DOHH2 (cell line): Measurements from ENCODE around the gene SNRNP25.

Source experiments
- H3F3A ChIP-seq: fragments of 200-600 bp; sonication (generic), shearing (Covaris generic); 2 replicates; pipeline ENCODE4 v1.6.0; 2016; ENCODE audit warnings: antibody characterized with exemption, mild to moderate bottlenecking; ENCODE audit not compliant: control insufficient read depth, insufficient read depth
- H3K27ac ChIP-seq: fragments of 200-600 bp; sonication (generic); 2 replicates; pipeline ENCODE4 v1.5.1; 2014; ENCODE audit warnings: low read depth, mild to moderate bottlenecking, low read length, moderate library complexity
- H3K27me3 ChIP-seq: fragments of 200-600 bp; sonication (generic); 2 replicates; pipeline ENCODE4 v1.6.1; 2014; ENCODE audit warnings: mild to moderate bottlenecking, low read length, mixed read lengths; ENCODE audit not compliant: control insufficient read depth
- H3K36me3 ChIP-seq: fragments of 200-600 bp; sonication (generic); 2 replicates; pipeline ENCODE4 v1.6.1; 2014; ENCODE audit warnings: mild to moderate bottlenecking, low read length, moderate library complexity, mixed read lengths; ENCODE audit not compliant: control insufficient read depth
- H3K4me1 ChIP-seq: fragments of 200-600 bp; sonication (generic); 2 replicates; pipeline ENCODE4 v1.6.1; 2014; ENCODE audit warnings: mild to moderate bottlenecking, low read length, mixed read lengths; ENCODE audit not compliant: control insufficient read depth
- H3K4me2 ChIP-seq: fragments of 200-600 bp; sonication (generic); 2 replicates; pipeline ENCODE4 v1.6.0; 2014; ENCODE audit warnings: mild to moderate bottlenecking, low read length, moderate library complexity
- H3K4me3 ChIP-seq: fragments of 200-600 bp; sonication (generic); 2 replicates; pipeline ENCODE4 v1.5.1; 2014; ENCODE audit warnings: mild to moderate bottlenecking, low read length, mixed read lengths
- H3K79me2 ChIP-seq: fragments of 200-600 bp; sonication (generic); 2 replicates; pipeline ENCODE4 v1.6.1; 2014; ENCODE audit warnings: mild to moderate bottlenecking, low read length, mixed read lengths; ENCODE audit not compliant: control insufficient read depth
- H3K9me2 ChIP-seq: fragments of 200-600 bp; sonication (generic); replicated peaks from 2 replicates; pipeline ENCODE4 v1.6.1; 2014; ENCODE audit warnings: mild to moderate bottlenecking, low read length, mixed read lengths; ENCODE audit not compliant: control insufficient read depth
- H3K9me3 ChIP-seq: fragments of 200-600 bp; sonication (generic); 2 replicates; pipeline ENCODE4 v1.6.1; 2014; ENCODE audit warnings: antibody characterized with exemption, low read length, mixed read lengths; ENCODE audit not compliant: control insufficient read depth, insufficient read depth
- H4K20me1 ChIP-seq: fragments of 200-600 bp; sonication (generic); 2 replicates; pipeline ENCODE4 v1.6.0; 2014; ENCODE audit warnings: low read depth, mild to moderate bottlenecking, antibody characterized with exemption, low read length, moderate library complexity; ENCODE audit not compliant: control insufficient read depth, insufficient read depth
- CTCF ChIP-seq: fragments of 200-600 bp; sonication (generic); IDR thresholded peaks from one replicate; pipeline ENCODE4 v1.5.1; 2014; ENCODE audit warnings: antibody characterized with exemption, mild to moderate bottlenecking, low read depth, low read length; ENCODE audit not compliant: poor library complexity, severe bottlenecking
- EZH2phosphoT487 ChIP-seq: fragments of 200-600 bp; sonication (generic); IDR thresholded peaks from 2 replicates; pipeline ENCODE4 v1.6.1; 2017; ENCODE audit warnings: borderline replicate concordance, mild to moderate bottlenecking, antibody characterized with exemption, low read length, moderate library complexity, mixed read lengths

Gene SNRNP25

GRCh38 chr16:60929-61878 is 7.6 kb downstream of the SNRNP25 start:
- Histone ChIP-seq H3K4me3 (no peak overlapping the region), H3F3A (no peaks in the 10 kb centered on the region), H3K79me2 (no peaks in the 10 kb centered on the region), H4K20me1 (no peaks in the 10 kb centered on the region), H3K9me2 (no peaks in the 10 kb centered on the region), H3K36me3 (peaks cover 30% of the 10 kb centered on the region), H3K27me3 (no peaks in the 10 kb centered on the region), H3K4me1 (no peaks in the 10 kb centered on the region), H3K9me3 (no peaks in the 10 kb centered on the region), H3K4me2 (no peak overlapping the region), H3K27ac (no peak overlapping the region)
- TF ChIP-seq EZH2phosphoT487 (no peak), CTCF (no peak)

DNA sequence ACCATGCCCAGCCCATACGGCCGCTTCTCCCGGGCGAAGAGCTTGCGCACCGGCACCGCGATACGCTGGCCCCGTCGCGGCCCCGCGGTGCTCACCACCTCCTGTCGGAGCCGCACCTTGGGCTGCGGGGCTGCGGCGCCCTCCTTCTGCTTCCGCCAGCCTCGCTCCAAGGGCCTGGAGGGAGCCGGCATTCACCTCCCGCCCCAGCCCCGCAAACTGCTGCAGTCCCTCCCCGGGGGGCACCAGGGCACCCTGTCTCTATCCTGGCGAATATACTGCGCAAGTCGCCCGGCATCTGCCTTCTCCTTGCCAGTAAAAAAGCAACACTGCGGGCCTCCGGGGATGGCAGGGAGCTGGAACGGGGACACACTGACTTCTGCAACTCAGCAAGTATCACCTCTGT is 8.3 kb downstream of the SNRNP25 start:
- no peak overlapping the region for H3K4me2 ChIP-seq
- no peaks in the 10 kb centered on the region for H3K4me1 ChIP-seq
- no peaks in the 10 kb centered on the region for H4K20me1 ChIP-seq
- no peaks in the 10 kb centered on the region for H3K79me2 ChIP-seq
- TF ChIP-seq CTCF: no peak
- no peaks in the 10 kb centered on the region for H3F3A ChIP-seq
- H3K9me3 ChIP-seq: no peaks in the 10 kb centered on the region
- no peak overlapping the region for H3K4me3 ChIP-seq
- no peak overlapping the region for H3K27ac ChIP-seq
- H3K36me3 ChIP-seq: peaks cover 24% of the 10 kb centered on the region
- peaks cover 3% of the 10 kb centered on the region; the same call in 1 of the 2 replicates for H3K27me3 ChIP-seq
- H3K9me2 ChIP-seq: no peaks in the 10 kb centered on the region

DNA sequence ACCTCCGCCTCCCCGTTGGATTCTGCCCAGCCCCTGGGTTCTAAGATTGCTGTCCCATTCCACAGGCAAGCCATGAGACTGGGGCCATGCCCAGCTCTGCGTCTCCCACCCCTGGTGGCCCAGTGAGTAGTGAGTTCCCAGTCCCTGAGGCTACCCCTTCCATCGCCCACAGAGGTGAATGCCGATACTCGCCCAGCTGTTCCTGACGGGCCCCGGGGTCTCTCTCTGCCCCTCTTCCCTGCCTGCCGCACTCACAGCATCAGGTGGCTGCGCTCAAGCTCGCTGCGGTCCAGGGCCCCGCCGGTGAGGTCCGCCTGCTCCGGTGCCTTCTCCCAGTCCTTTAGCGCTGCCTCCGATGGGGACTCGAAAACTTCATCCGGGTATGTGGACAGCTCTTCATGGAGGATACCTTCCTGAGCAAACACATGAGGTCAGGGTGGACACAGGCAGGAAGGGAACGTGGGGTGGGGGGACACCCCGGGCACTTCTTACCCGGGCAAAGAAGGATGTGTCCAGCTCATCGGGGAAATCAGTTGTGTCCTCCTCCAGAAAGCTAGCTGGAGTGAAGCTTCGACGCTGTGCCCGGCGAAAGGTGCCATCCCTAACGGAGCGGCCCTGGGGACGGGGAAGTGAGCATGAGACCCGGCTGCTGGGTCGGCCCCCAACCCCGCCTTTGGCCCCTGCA is 8.8 kb downstream of the SNRNP25 start:
- no peak overlapping the region for H3K4me3 ChIP-seq

More for the DNA sequence above, 8.8 kb downstream of the SNRNP25 start:
- H3K4me1 ChIP-seq: no peaks in the 10 kb centered on the region
- no peak for TF ChIP-seq CTCF
- TF ChIP-seq EZH2phosphoT487: no peak
- no peak overlapping the region for H3K4me2 ChIP-seq
- peaks cover 18% of the 10 kb centered on the region for H3K36me3 ChIP-seq
- no peaks in the 10 kb centered on the region for H3K9me3 ChIP-seq
- H4K20me1 ChIP-seq: no peaks in the 10 kb centered on the region
- peaks cover 7% of the 10 kb centered on the region; the same call in 1 of the 2 replicates for H3K27me3 ChIP-seq
- H3K27ac ChIP-seq: no peak overlapping the region
- no peaks in the 10 kb centered on the region for H3K79me2 ChIP-seq
- H3K9me2 ChIP-seq: no peaks in the 10 kb centered on the region
- no peaks in the 10 kb centered on the region for H3F3A ChIP-seq
